ENCODE data around the gene PSMC5.

DNA sequence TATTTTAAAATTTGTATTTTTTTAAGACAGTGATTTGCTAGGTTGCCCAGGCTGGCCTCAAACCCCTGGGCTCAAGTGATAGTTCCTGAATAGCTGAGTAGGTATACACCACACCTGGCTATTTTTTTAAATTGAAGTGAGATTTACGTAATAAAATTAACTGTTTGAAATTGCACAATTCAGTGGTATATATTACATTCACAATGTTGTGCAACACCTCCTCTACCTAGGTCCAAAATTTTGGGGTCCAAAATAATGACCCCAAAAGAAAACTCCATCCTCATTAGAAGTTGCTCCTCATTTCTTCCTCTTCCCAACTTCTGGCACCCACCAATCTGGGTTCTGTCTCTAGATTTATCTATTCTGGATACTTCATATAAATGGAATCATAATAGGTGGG is 18.3 kb downstream of the PSMC5 start:
- TF ChIP-seq, protein P1, sequence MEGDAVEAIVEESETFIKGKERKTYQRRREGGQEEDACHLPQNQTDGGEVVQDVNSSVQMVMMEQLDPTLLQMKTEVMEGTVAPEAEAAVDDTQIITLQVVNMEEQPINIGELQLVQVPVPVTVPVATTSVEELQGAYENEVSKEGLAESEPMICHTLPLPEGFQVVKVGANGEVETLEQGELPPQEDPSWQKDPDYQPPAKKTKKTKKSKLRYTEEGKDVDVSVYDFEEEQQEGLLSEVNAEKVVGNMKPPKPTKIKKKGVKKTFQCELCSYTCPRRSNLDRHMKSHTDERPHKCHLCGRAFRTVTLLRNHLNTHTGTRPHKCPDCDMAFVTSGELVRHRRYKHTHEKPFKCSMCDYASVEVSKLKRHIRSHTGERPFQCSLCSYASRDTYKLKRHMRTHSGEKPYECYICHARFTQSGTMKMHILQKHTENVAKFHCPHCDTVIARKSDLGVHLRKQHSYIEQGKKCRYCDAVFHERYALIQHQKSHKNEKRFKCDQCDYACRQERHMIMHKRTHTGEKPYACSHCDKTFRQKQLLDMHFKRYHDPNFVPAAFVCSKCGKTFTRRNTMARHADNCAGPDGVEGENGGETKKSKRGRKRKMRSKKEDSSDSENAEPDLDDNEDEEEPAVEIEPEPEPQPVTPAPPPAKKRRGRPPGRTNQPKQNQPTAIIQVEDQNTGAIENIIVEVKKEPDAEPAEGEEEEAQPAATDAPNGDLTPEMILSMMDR (IDR thresholded peaks at IDR 0.05; ENCODE audit: poor library complexity, severe bottlenecking) = no peak
- TF ChIP-seq, protein P2, sequence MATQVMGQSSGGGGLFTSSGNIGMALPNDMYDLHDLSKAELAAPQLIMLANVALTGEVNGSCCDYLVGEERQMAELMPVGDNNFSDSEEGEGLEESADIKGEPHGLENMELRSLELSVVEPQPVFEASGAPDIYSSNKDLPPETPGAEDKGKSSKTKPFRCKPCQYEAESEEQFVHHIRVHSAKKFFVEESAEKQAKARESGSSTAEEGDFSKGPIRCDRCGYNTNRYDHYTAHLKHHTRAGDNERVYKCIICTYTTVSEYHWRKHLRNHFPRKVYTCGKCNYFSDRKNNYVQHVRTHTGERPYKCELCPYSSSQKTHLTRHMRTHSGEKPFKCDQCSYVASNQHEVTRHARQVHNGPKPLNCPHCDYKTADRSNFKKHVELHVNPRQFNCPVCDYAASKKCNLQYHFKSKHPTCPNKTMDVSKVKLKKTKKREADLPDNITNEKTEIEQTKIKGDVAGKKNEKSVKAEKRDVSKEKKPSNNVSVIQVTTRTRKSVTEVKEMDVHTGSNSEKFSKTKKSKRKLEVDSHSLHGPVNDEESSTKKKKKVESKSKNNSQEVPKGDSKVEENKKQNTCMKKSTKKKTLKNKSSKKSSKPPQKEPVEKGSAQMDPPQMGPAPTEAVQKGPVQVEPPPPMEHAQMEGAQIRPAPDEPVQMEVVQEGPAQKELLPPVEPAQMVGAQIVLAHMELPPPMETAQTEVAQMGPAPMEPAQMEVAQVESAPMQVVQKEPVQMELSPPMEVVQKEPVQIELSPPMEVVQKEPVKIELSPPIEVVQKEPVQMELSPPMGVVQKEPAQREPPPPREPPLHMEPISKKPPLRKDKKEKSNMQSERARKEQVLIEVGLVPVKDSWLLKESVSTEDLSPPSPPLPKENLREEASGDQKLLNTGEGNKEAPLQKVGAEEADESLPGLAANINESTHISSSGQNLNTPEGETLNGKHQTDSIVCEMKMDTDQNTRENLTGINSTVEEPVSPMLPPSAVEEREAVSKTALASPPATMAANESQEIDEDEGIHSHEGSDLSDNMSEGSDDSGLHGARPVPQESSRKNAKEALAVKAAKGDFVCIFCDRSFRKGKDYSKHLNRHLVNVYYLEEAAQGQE (IDR thresholded peaks at IDR 0.05; ENCODE audit: borderline replicate concordance) = no peak
- TF ChIP-seq MXI1 (conservative IDR thresholded peaks at IDR 0.05; ENCODE audit: poor library complexity, severe bottlenecking) (no peak), EP300 (conservative IDR thresholded peaks at IDR 0.05; ENCODE audit: poor library complexity, severe bottlenecking) (no peak), RAD21 (conservative IDR thresholded peaks at IDR 0.05) (no peak), POLR2AphosphoS5 (IDR thresholded peaks at IDR 0.05) (no peak), TAF1 (IDR thresholded peaks at IDR 0.05; ENCODE audit: low read depth) (no peak), EZH2 (IDR thresholded peaks at IDR 0.05; ENCODE audit: borderline replicate concordance, insufficient read depth, low read length, poor library complexity, severe bottlenecking) (no peak)
